GM19351 (cell line): ENCODE measurements around the gene TPX2.

ENCODE experiments used
- ATAC-seq: cut with Tn5 transposase; IDR thresholded peaks from one replicate; pipeline ENCODE4 v1.9.1; 2021; ENCODE audit warnings: mild to moderate bottlenecking, moderate library complexity; ENCODE audit not compliant: unreplicated experiment

Gene TPX2

GRCh38 chr20:31760519-31761240 lies 21.6 kb downstream of the TPX2 start:
- no peak for ATAC-seq

GRCh38 chr20:31764641-31765305 lies 25.7 kb downstream of the TPX2 start:
- ATAC-seq, result no peak

DNA sequence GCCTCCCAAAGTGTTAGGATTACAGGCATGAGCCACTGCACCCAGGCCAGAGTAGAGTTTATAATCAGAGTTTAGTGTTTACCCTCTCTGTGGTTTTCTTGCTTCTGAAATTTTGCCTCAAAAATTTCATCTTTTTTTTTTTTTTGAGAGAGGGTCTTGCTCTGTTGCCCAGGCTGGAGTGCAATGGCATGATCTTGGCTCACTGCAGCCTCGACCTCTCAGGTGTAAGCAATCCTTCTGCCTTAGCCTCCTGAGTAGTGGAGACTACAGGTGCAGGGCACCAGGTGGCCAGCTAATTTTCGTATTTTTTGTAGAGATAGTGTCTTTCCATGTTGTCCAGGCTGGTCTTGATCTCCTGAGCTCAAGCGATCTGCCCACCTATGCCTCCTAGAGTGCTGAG lies 28.7 kb downstream of the TPX2 start:
- ATAC-seq, result no peak

- no peak for ATAC-seq
These were observed 30.6 kb downstream of the TPX2 start for GRCh38 chr20:31769681-31770080.

GRCh38 chr20:31770243-31770642 lies 31.2 kb downstream of the TPX2 start:
- ATAC-seq, result no peak

DNA sequence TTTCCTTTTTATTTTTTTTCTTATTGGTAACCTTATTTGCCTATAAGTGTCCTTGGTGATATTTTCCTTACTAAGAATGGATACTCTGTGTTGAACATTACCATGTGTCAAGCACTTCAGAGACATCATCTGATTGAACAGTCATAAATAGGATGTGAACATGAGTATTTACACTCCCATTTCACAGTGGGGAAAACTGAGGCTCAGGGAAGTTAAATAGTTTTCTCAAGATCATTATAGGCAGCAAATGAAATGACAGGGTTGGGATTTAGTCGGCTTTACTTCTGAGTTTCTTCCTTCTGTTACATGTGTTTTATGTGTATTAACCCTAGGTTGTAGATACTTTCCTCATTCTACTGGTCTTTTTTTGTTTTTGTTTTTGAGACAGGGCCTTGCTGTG lies 35.3 kb downstream of the TPX2 start:
- ATAC-seq, result no peak

DNA sequence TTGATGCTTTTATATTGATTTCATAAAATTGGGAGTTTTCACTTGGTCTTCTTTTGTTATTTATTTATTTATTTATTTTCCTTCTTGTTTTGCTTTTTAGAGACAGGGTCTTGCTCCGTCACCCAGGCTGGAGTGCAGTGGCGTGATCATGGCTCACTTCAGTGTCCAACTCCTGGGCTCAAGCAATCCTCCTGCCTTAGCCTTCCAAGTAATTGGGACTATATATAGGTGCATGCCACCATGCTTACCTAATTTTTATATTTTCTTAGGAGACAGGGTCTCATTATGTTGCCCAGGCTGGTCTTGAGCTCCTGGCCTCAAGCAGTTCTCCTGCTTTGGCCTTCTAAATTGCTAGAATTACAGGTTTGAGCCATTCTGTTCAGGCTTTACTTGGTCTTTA lies 41.7 kb downstream of the TPX2 start:
- no peak for ATAC-seq

GRCh38 chr20:31781945-31782344 lies 42.9 kb downstream of the TPX2 start:
- no peak for ATAC-seq

- ATAC-seq, result no peak
These were observed 45.4 kb downstream of the TPX2 start for GRCh38 chr20:31784354-31785044.

GRCh38 chr20:31785089-31785488 lies 46.0 kb downstream of the TPX2 start:
- ATAC-seq, result no peak

GRCh38 chr20:31788578-31788977 lies 49.5 kb downstream of the TPX2 start:
- no peak for ATAC-seq

DNA sequence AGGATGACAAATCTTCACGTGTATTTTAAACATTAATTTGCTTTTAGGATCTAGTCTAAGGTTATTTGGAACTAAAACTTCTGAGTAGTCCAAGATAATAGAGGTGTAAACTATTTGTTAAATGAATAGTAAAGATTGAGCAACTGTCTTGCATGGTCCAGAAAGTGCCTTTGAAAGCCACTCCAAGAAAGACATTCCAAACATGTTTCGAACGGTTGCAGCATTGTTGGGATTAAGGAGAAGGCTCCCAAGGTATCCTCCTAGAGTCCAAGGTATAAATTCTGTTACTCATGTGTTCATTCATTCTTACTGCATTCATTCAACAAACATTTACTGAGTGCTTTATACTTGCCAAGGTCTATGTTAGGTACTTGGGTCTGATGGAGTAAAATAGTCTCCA lies 51.3 kb downstream of the TPX2 start:
- no peak for ATAC-seq

DNA sequence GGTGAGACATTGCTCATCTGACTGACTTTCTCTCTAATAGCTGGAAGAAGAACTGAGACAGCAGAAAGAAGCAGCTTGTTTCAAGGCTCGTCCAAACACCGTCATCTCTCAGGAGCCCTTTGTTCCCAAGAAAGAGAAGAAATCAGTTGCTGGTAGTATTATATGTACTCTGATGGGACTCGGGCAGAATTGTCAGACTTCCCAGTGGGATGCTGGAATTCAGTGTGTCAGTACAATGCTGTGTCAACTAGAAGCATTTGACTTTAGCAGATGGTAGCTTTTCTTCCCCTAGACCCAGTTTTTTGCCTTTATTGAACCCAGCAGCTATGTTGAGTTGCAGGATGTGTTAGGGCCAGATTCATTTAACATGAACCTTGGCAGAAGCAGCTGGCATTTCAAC lies 58.3 kb downstream of the TPX2 start:
- no peak for ATAC-seq

DNA sequence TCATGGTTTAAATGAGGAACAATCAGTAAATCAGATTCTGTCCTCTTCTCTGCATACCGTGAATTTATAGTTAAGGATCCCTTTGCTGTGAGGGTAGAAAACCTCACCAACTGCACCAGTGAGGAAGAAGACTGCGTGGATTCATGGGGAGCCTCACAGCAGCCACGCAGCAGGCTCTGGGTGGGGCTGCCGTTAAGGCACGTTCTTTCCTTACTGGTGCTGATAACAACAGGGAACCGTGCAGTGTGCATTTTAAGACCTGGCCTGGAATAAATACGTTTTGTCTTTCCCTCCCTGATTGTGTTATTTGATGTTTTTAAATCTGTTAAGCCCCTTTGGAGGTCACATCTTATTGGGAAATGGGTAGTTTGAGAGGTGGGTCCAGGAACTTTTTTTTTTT lies 62.4 kb downstream of the TPX2 start:
- ATAC-seq, result no peak

- ATAC-seq, result no peak
These were observed 64.6 kb downstream of the TPX2 start for GRCh38 chr20:31803552-31804291.

DNA sequence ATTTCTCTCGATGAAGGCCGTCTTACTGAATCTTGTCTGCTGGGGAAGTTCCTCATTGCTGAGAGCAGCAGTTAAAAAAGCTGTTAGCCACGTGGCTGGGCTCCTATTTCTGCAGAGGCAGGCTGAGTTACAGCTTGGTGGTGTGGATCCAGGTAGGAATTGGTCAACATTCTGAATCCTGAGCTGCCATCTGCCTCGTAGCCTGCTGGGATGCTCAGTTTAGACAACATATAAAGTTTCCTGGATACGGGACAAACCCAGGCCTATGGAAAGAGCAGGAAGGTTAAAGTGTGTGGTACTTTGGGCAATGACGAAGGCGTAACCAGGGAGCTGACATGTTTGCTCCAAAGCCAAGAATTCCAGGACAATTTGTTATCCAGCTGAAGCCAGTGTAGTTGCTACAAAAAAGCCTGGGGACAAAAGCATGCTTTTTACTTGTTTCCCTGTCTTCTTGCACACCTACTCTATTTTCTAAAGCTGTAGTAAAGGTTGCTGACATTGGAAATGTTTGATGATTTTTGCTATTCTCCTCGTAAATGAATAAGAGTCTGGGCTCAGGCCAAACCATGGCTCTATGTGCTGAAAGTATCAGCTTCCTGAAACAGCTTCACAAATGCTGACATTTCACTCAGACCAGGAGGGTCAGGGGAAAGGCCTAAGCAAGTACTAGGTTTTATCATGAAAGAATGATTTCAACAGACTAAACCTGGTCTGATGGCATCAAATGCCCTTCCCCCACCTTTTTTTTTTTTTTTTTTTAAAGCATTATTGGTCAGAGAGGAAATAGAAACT lies 67.7 kb downstream of the TPX2 start:
- ATAC-seq, result no peak

GRCh38 chr20:31808481-31808880 lies 69.4 kb downstream of the TPX2 start:
- no peak for ATAC-seq

DNA sequence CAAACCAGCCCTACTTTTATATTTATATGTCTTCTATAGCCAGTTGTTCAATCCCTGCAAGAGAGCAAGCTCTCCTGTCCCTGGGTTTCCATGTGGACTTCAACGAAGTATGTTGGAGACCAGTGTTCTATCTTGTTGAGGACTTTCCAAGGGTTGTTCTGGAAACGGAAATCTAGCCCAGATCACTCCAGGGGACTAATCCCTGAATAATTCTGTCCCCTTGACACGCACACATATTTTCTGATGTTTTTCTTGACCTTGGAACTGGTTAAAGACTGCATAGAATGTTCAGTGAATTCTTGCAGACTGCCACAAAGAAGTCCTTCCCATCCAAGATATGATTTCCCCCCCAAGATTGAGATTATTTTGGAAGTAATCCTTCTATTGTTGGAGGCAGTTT lies 70.6 kb downstream of the TPX2 start:
- no peak for ATAC-seq

DNA sequence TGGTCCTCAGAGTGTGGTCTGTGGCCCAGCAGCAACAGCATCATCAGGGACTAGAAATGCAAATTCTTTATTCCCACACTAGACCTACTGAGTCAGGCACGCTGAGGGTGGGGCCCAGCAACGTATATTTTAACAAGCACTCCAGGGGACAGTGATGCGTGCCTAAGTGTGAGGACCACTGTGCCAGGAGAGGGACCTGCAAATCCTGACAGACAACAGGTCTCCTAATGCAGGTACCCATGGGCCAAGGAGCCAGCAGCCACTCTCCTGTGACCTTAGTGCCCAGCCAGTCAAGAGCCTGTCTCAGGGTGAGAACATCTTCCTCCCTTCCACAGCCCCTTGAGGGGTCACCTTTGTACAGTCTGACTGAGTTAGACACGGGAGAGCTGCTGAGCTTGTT lies 72.1 kb downstream of the TPX2 start:
- ATAC-seq, result no peak

- ATAC-seq, result no peak
These were observed 73.0 kb downstream of the TPX2 start for GRCh38 chr20:31811796-31812728.
